HCT116 (cell line): ENCODE measurements around the gene USP47. TPM values are rescaled to one million over a fixed set of nuclear protein-coding genes. Genes with fewer than 3 reads are reported as not detected.

Source experiments
- ATAC-seq: fragments of 200-7000 bp; cut with Tn5 transposase; 2 replicates; pipeline ENCODE4 v1.9.1; 2020; ENCODE audit warnings: mild to moderate bottlenecking, moderate library complexity
- BruUV-seq: library from RNA; stranded (reverse); fragments of 400-500 nt; replicated peaks from 2 replicates; lab custom pipeline; 2021; lab: Mats Ljungman, UMichigan
- CTCF ChIA-PET: fragments of 300-600 bp; sonication (Branson Sonifier 250); formaldehyde crosslinking; loops from one replicate; lab custom pipeline; 2021; ENCODE audit warnings: antibody characterized with exemption; lab: Charles Lee
- POLR2A ChIA-PET: fragments of 300-600, 350-600 bp; sonication (Branson Sonifier 250); formaldehyde crosslinking; loops from one replicate; lab custom pipeline; 2021; ENCODE audit warnings: antibody characterized with exemption; lab: Charles Lee
- RAD21 ChIA-PET, 2 experiments: fragments of 300-600 bp; sonication (Branson Sonifier 250); formaldehyde crosslinking; loops; one replicate each; lab custom pipeline; 2023; ENCODE audit warnings: low total read pairs in 2 of 2; ENCODE audit not compliant: uncharacterized antibody in 2 of 2, unreplicated experiment in 2 of 2, low non-redundant PET in 1 of 2; lab: Charles Lee
- DNase-seq: peaks from one replicate; pipeline ENCODE4 v3.0.0-alpha.2; 2010; ENCODE audit warnings: low read depth, low spot score
- H2AFZ ChIP-seq: fragments of 200-600 bp; shearing (Covaris generic), sonication (generic); 2 replicates; pipeline ENCODE4 v1.6.1; 2017; ENCODE audit warnings: low read depth, mixed run types, mixed read lengths, antibody characterized with exemption, low read length; ENCODE audit not compliant: poor library complexity, severe bottlenecking
- H3K27ac ChIP-seq: 2 replicates; pipeline ENCODE4 v1.5.1; 2012; ENCODE audit warnings: low read depth, low read length
- H3K27me3 ChIP-seq: fragments of 200-600 bp; sonication (generic); 2 replicates; pipeline ENCODE4 v1.6.1; 2016; ENCODE audit warnings: mixed run types, low read length, mixed read lengths; ENCODE audit not compliant: insufficient read depth
- H3K36me3 ChIP-seq, 2 experiments: fragments of 200-500 bp in 1 of 2; fragments of 200-600 bp in 1 of 2; sonication (Bioruptor generic) in 1 of 2; sonication (generic) in 1 of 2; 2 replicates each; pipeline versions ENCODE4 v1.5.1 to v1.6.1; 2014 to 2016; ENCODE audit warnings: low read length in 2 of 2, inconsistent platforms in 1 of 2, mixed read lengths in 1 of 2, mixed run types in 1 of 2; ENCODE audit not compliant: insufficient read depth in 2 of 2, control insufficient read depth in 1 of 2
- H3K4me1 ChIP-seq, 2 experiments: fragments of 200-600 bp in 1 of 2; sonication (generic) in 1 of 2; 2 replicates each; pipeline versions ENCODE4 v1.5.1 to v1.6.1; 2012 to 2017; ENCODE audit warnings: low read length in 2 of 2, inconsistent platforms in 1 of 2, mild to moderate bottlenecking in 1 of 2, mixed read lengths in 1 of 2, mixed run types in 1 of 2, moderate library complexity in 1 of 2; ENCODE audit not compliant: insufficient read depth in 2 of 2, control insufficient read depth in 1 of 2
- H3K4me2 ChIP-seq: fragments of 200-600 bp; sonication (generic); 2 replicates; pipeline ENCODE4 v1.6.1; 2017; ENCODE audit warnings: mixed run types, low read length, mixed read lengths
- H3K4me3 ChIP-seq, 2 experiments: fragments of 200-600 bp in 1 of 2; sonication (generic) in 1 of 2; replicated peaks in 1 of 2; 2 replicates each; pipeline ENCODE4 v1.5.1; 2011 to 2016; ENCODE audit warnings: low read length in 2 of 2, control low read depth in 1 of 2, low read depth in 1 of 2, mild to moderate bottlenecking in 1 of 2, mixed read lengths in 1 of 2, mixed run types in 1 of 2
- H3K79me2 ChIP-seq: fragments of 200-600 bp; sonication (generic); 2 replicates; pipeline ENCODE4 v1.6.1; 2017; ENCODE audit warnings: mild to moderate bottlenecking, mixed run types, low read length, moderate library complexity, mixed read lengths; ENCODE audit not compliant: insufficient read depth
- H3K9ac ChIP-seq: fragments of 200-600 bp; sonication (generic); 2 replicates; pipeline ENCODE4 v1.6.1; 2016; ENCODE audit warnings: low read length, mixed read lengths
- H3K9me2 ChIP-seq: fragments of 200-600 bp; sonication (generic), shearing (Covaris generic); 2 replicates; pipeline ENCODE4 v1.6.1; 2017; ENCODE audit warnings: mixed run types, mild to moderate bottlenecking, moderate library complexity; ENCODE audit not compliant: insufficient read depth
- H3K9me3 ChIP-seq, 2 experiments: fragments of 200-500 bp in 1 of 2; fragments of 200-600 bp in 1 of 2; sonication (Bioruptor generic) in 1 of 2; sonication (generic) in 1 of 2; 2 replicates each; pipeline ENCODE4 v1.6.1; 2014 to 2017; ENCODE audit warnings: low read length in 2 of 2, mixed read lengths in 2 of 2, inconsistent platforms in 1 of 2, low read depth in 1 of 2, mild to moderate bottlenecking in 1 of 2, mixed run types in 1 of 2, moderate library complexity in 1 of 2; ENCODE audit not compliant: control insufficient read depth in 1 of 2, insufficient read depth in 1 of 2
- H4K20me1 ChIP-seq: fragments of 200-600 bp; sonication (generic), shearing (Covaris generic); 2 replicates; pipeline ENCODE4 v1.6.1; 2017; ENCODE audit warnings: mixed run types, mild to moderate bottlenecking, moderate library complexity; ENCODE audit not compliant: insufficient read depth
- CBX3 ChIP-seq: IDR thresholded peaks from 2 replicates; pipeline ENCODE4 v1.6.1; 2012; ENCODE audit warnings: low read depth
- CEBPB ChIP-seq: IDR thresholded peaks from 2 replicates; pipeline ENCODE4 v1.6.1; 2012; ENCODE audit warnings: low read depth
- ELF1 ChIP-seq: IDR thresholded peaks from 2 replicates; pipeline ENCODE4 v1.6.1; 2012; ENCODE audit warnings: low read depth, borderline replicate concordance
- EZH2 ChIP-seq: fragments of 200-600 bp; sonication (generic); IDR thresholded peaks from 2 replicates; pipeline ENCODE4 v1.6.1; 2017; ENCODE audit warnings: antibody characterized with exemption, mixed run types
- EZH2phosphoT487 ChIP-seq: fragments of 200-600 bp; IDR thresholded peaks from 2 replicates; pipeline ENCODE4 v1.6.1; 2018; ENCODE audit warnings: antibody characterized with exemption, borderline replicate concordance
- FOSL1 ChIP-seq: IDR thresholded peaks from 2 replicates; pipeline ENCODE4 v1.6.1; 2012; ENCODE audit warnings: low read depth
- JUND ChIP-seq: IDR thresholded peaks from 2 replicates; pipeline ENCODE4 v1.6.1; 2012
- POLR2AphosphoS5 ChIP-seq: IDR thresholded peaks from 2 replicates; pipeline ENCODE4 v1.6.1; 2011; ENCODE audit warnings: mild to moderate bottlenecking, low read depth, low read length, moderate library complexity
- RAD21 ChIP-seq: IDR thresholded peaks from 2 replicates; pipeline ENCODE4 v1.6.1; 2012; ENCODE audit warnings: low read depth, mild to moderate bottlenecking
- SP1 ChIP-seq: IDR thresholded peaks from 2 replicates; pipeline ENCODE4 v1.6.1; 2012; ENCODE audit warnings: low read depth
- TCF7L2 ChIP-seq: IDR thresholded peaks from 2 replicates; pipeline ENCODE4 v1.7.0; 2011; ENCODE audit warnings: borderline replicate concordance, inconsistent platforms; ENCODE audit not compliant: insufficient read depth, insufficient read length; ENCODE audit errors: extremely low read depth
- YY1 ChIP-seq: IDR thresholded peaks from 2 replicates; pipeline ENCODE4 v1.6.1; 2011; ENCODE audit warnings: low read length, low read depth, moderate library complexity, mild to moderate bottlenecking; ENCODE audit not compliant: insufficient replicate concordance; ENCODE audit errors: extremely low read depth
- ZFX ChIP-seq: fragments of 450-650 bp; IDR thresholded peaks from 2 replicates; pipeline ENCODE4 v1.6.1; 2017
- ZNF274 ChIP-seq: fragments of 200-500 bp; sonication (Bioruptor generic); IDR thresholded peaks from 2 replicates; pipeline ENCODE4 v1.6.1; 2014; ENCODE audit warnings: mild to moderate bottlenecking, low read depth, low read length, inconsistent platforms
- intact Hi-C: fragments of 100-400 bp; cut with micrococcal nuclease; formaldehyde crosslinking; loops from 2 replicates; pipeline ENCODE4 v1.10.0; 2022
- total RNA-seq: library from RNA; stranded (reverse); gene quantifications from one replicate; pipeline ENCODE4 v1.2.1, GENCODE V29; 2021; ENCODE audit not compliant: unreplicated experiment
- TF ChIP-seq, protein P1 (sequence below): IDR thresholded peaks from 2 replicates; pipeline ENCODE4 v1.6.1; 2012
- TF ChIP-seq, protein P2 (sequence below): IDR thresholded peaks from 2 replicates; pipeline ENCODE4 v1.6.1; 2011; ENCODE audit warnings: mild to moderate bottlenecking, low read length, moderate library complexity; ENCODE audit not compliant: insufficient replicate concordance; ENCODE audit errors: extremely low read depth
- TF ChIP-seq, protein P3 (sequence below), 3 experiments: fragments of 200-600 bp in 1 of 3; sonication (generic) in 1 of 3; IDR thresholded peaks in 2 of 3; conservative IDR thresholded peaks in 1 of 3; 2 replicates each; pipeline ENCODE4 v1.5.1; 2012 to 2017; ENCODE audit warnings: low read depth in 2 of 3, low read length in 2 of 3, antibody characterized with exemption in 1 of 3, borderline replicate concordance in 1 of 3, control low read depth in 1 of 3, mild to moderate bottlenecking in 1 of 3, mixed read lengths in 1 of 3, mixed run types in 1 of 3, moderate library complexity in 1 of 3; ENCODE audit not compliant: insufficient read depth in 1 of 3
- TF ChIP-seq, protein P4 (sequence below): IDR thresholded peaks from 2 replicates; pipeline ENCODE4 v1.6.1; 2012; ENCODE audit warnings: low read depth

The USP47 gene
- total RNA-seq, 1 experiment from 2014 or later: 18.9 TPM

DNA sequence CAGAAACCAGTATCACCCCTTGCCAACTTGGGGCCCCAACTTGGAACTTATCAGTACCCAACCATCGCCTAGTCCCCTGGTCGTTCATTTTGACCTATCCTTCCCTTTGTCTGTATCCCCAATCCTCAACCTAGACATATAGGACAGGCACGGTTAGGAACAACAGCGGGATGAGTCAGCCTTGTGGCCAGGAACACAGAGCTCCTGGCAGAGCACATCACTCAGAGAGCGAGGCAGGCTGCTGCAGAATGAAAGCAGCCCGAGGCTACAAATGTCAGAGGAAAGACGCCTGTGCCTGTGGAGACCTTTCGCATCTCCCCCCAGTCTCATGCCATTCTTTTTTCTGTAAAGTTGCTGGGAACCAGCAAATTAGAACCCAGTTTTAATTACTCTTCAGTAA lies 152.1 kb downstream of the USP47 start:
- POLR2A ChIA-PET: no interaction called here

More for the DNA sequence above, 152.1 kb downstream of the USP47 start:
- peak; percentile 53 for DNase-seq
- Histone ChIP-seq H2AFZ (peak overlapping the region; percentile 94), H3K9me3 (no peaks in the 10 kb centered on the region), H4K20me1 (no peaks in the 10 kb centered on the region), H3K4me3 (peak overlapping the region in 1 of 2 experiments; percentile 31; a peak in 2 of 4 replicates), H3K27ac (no peak overlapping the region), H3K4me1 (peaks cover 15 to 44% of the 10 kb centered on the region in 2 experiments), H3K9me2 (no peaks in the 10 kb centered on the region), H3K27me3 (no peaks in the 10 kb centered on the region), H3K9ac (peak overlapping the region; percentile 19), H3K36me3 (no peaks in the 10 kb centered on the region), H3K79me2 (no peaks in the 10 kb centered on the region), H3K4me2 (peak overlapping the region; percentile 68)
- no TSS peak for BruUV-seq
- intact Hi-C loops: no loop called here
- CTCF ChIA-PET: interaction anchor here (1.0 to 1.3 kb wide), 2 partner anchors 11 to 50 kb away, joined by 3 read pairs; no protein-coding TSS in a partner anchor
- TF ChIP-seq ELF1 (no peak), ZFX (no peak), FOSL1 (peak; percentile 77), YY1 (no peak), ZNF274 (no peak), TCF7L2 (no peak), CEBPB (no peak), EZH2phosphoT487 (no peak), CBX3 (peak; percentile 87), JUND (peak; percentile 82), EZH2 (no peak), SP1 (peak; percentile 46; the same call in 1 of the 2 replicates), POLR2AphosphoS5 (peak; percentile 17; the same call in 1 of the 2 replicates), RAD21 (0 out of 2 replicates have a peak, but pooled peaks have one; percentile 16)
- TF ChIP-seq, protein P1, sequence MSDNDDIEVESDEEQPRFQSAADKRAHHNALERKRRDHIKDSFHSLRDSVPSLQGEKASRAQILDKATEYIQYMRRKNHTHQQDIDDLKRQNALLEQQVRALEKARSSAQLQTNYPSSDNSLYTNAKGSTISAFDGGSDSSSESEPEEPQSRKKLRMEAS: peak; percentile 53; the same call in 1 of the 2 replicates
- TF ChIP-seq, protein P2, sequence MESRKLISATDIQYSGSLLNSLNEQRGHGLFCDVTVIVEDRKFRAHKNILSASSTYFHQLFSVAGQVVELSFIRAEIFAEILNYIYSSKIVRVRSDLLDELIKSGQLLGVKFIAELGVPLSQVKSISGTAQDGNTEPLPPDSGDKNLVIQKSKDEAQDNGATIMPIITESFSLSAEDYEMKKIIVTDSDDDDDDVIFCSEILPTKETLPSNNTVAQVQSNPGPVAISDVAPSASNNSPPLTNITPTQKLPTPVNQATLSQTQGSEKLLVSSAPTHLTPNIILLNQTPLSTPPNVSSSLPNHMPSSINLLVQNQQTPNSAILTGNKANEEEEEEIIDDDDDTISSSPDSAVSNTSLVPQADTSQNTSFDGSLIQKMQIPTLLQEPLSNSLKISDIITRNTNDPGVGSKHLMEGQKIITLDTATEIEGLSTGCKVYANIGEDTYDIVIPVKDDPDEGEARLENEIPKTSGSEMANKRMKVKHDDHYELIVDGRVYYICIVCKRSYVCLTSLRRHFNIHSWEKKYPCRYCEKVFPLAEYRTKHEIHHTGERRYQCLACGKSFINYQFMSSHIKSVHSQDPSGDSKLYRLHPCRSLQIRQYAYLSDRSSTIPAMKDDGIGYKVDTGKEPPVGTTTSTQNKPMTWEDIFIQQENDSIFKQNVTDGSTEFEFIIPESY: no peak
- TF ChIP-seq, protein P3, sequence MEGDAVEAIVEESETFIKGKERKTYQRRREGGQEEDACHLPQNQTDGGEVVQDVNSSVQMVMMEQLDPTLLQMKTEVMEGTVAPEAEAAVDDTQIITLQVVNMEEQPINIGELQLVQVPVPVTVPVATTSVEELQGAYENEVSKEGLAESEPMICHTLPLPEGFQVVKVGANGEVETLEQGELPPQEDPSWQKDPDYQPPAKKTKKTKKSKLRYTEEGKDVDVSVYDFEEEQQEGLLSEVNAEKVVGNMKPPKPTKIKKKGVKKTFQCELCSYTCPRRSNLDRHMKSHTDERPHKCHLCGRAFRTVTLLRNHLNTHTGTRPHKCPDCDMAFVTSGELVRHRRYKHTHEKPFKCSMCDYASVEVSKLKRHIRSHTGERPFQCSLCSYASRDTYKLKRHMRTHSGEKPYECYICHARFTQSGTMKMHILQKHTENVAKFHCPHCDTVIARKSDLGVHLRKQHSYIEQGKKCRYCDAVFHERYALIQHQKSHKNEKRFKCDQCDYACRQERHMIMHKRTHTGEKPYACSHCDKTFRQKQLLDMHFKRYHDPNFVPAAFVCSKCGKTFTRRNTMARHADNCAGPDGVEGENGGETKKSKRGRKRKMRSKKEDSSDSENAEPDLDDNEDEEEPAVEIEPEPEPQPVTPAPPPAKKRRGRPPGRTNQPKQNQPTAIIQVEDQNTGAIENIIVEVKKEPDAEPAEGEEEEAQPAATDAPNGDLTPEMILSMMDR (IDR thresholded peaks at IDR 0.05 in 2 of 3, conservative IDR thresholded peaks at IDR 0.05 in 1 of 3; ENCODE audit: borderline replicate concordance in 1 of 3, insufficient read depth in 1 of 3, low read depth in 2 of 3, low read length in 2 of 3): no peak
- TF ChIP-seq, protein P4, sequence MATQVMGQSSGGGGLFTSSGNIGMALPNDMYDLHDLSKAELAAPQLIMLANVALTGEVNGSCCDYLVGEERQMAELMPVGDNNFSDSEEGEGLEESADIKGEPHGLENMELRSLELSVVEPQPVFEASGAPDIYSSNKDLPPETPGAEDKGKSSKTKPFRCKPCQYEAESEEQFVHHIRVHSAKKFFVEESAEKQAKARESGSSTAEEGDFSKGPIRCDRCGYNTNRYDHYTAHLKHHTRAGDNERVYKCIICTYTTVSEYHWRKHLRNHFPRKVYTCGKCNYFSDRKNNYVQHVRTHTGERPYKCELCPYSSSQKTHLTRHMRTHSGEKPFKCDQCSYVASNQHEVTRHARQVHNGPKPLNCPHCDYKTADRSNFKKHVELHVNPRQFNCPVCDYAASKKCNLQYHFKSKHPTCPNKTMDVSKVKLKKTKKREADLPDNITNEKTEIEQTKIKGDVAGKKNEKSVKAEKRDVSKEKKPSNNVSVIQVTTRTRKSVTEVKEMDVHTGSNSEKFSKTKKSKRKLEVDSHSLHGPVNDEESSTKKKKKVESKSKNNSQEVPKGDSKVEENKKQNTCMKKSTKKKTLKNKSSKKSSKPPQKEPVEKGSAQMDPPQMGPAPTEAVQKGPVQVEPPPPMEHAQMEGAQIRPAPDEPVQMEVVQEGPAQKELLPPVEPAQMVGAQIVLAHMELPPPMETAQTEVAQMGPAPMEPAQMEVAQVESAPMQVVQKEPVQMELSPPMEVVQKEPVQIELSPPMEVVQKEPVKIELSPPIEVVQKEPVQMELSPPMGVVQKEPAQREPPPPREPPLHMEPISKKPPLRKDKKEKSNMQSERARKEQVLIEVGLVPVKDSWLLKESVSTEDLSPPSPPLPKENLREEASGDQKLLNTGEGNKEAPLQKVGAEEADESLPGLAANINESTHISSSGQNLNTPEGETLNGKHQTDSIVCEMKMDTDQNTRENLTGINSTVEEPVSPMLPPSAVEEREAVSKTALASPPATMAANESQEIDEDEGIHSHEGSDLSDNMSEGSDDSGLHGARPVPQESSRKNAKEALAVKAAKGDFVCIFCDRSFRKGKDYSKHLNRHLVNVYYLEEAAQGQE: no peak
- RAD21 ChIA-PET: no interaction called here
- ATAC-seq: peak; percentile 94
